Right hindlimb (tissue), 1 donor: ENCODE measurements around the gene ZBTB22.
"Not testable (repeated sequence)": the region's sequence is repeated elsewhere in the genome, so short reads cannot be mapped to it uniquely, and the experiment has no call there.

Source experiments
- DNase-seq: peaks from one replicate; pipeline ENCODE4 v3.0.0-alpha.2; 2018

The ZBTB22 gene

GRCh38 chr6:33317669-33318425 is at the start of gene ZBTB22:
ZBTB22 (minus strand) TSS chr6:33317744; CDS start chr6:33316916, 828 bp downstream.
- DNase-seq: peak; percentile 98

GRCh38 chr6:33367009-33367714 is 49.6 kb upstream of the ZBTB22 start:
- no peak for DNase-seq

GRCh38 chr6:33365206-33365971 is 47.8 kb upstream of the ZBTB22 start:
- not testable (repeated sequence) for DNase-seq

GRCh38 chr6:33364475-33365205 is 47.1 kb upstream of the ZBTB22 start:
- not testable (repeated sequence) for DNase-seq

- DNase-seq: not testable (repeated sequence)
These were observed 45.9 kb upstream of the ZBTB22 start for GRCh38 chr6:33363486-33363885.

GRCh38 chr6:33359331-33359730 is 41.8 kb upstream of the ZBTB22 start:
- no peak for DNase-seq

- not testable (repeated sequence) for DNase-seq
These were observed 39.8 kb upstream of the ZBTB22 start for GRCh38 chr6:33357160-33357871.

DNA sequence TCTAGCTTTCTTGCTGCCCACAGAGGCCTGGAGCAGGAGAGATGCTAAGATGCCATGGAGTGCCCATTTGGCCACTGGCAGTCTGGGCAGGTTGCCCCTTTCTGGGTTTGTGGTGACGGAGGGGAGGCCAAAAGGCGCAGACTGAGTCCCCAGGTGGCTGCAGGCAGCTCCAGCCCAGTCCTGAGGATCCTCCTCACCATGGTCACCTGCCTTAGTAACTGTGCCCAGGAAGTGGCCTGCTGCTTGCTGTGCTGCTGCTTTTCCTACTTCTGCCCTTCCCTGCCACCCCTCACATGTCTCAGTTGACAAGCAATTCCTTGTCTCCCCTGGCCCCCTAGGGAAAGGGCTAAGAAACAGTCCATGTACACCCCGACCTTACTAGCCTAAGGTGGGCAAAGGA is 38.8 kb upstream of the ZBTB22 start:
- DNase-seq: no peak

- not testable (repeated sequence) for DNase-seq
These were observed 38.3 kb upstream of the ZBTB22 start for GRCh38 chr6:33355860-33356259.

- no peak for DNase-seq
These were observed 30.3 kb upstream of the ZBTB22 start for GRCh38 chr6:33347816-33348215.

DNA sequence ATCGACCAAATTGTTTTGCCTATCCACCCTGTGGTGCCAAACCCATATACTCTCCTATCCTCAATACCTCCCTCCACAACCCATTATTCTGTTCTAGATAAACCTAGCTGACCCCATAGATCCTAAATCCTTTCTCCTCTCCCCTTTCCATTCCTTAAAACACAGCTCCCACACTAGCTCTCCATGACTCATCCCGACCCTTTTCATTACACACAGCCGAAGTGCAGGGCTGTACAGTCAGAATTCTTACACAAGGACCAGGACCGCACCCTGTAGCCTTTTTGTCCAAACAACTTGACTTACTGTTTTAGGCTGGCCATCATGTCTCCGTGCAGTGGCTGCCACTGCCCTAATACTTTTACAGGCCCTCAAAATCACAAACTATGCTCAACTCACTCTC is 29.4 kb upstream of the ZBTB22 start:
- DNase-seq: not testable (repeated sequence)

DNA sequence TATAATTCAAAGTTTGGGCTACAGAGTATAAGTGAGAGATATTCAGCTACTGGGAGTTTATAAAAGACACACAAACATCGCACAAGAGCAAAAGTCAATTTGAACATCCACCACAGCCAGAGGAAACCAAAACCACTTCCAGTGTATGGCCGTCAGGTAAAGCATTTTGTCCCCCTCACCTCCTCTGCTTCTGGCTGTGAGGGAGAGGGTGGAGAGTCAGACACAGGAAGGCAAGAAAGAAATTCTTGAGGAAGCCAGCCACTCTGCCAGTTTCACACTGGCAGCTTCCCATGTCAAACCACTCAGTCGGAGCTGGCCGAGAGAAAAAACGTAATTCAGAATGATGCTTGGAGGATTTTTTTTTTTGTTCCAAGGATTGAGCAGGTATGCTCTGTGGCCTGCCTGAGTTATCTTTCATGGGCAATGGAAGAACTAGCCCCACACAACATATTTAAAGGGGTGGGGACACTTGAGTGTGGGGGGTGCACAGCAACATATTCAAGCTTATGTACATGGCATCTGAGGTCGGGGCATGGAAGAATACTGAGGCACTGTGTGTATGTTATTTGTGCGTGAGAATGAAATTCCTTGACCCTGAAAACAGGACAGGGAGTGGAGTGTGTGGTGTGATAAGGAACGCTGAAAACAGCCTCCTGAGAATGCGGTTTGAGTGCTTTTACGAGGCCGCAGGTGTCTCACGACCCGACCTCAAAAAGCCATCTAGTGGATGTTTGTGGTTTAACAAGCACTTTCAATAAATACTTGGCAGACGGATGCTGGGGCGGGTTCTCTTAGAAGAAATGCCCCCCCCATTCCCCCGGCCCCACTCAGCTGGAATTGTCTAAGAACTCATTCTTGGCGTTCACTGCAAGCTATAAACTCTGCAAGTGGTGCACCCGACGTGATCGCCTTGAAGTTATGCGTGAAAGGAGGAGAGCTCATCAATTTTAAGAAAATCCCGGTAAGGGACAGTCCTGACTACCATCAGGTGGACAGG is 27.5 kb upstream of the ZBTB22 start:
- peak; percentile 78 for DNase-seq

DNA sequence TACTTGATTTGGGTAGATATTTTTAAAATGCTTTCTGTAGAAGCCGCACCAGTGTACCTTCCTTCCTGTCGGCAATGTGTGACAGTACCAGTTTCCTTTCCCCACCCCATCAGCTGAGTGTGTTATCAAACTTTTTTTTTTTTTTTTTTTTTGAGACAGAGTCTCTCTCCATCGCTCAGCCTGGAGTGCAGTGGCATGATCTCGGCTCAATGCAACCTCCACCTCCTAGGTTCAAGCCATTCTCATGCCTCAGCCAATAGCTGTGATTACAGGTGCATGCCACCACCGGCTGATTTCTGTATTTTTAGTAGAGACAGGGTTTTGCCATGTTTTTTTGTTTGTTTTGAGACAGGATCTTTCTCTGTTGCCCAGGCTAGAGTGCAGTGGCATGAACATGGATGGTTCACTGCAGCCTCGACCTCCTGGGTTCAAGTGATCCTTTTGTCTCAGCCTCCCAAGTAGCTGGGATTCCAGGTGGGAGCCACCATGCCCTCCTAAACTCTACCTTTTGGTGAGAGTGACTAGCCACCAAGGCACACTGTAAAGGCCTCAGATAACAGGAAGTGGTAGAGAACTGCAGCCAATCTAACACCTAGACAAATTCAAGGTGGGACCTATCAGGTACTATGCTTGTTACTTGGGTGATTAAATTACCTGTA is 26.5 kb upstream of the ZBTB22 start:
- DNase-seq: no peak

- not testable (repeated sequence) for DNase-seq
These were observed 26.0 kb upstream of the ZBTB22 start for GRCh38 chr6:33343606-33343952.

DNA sequence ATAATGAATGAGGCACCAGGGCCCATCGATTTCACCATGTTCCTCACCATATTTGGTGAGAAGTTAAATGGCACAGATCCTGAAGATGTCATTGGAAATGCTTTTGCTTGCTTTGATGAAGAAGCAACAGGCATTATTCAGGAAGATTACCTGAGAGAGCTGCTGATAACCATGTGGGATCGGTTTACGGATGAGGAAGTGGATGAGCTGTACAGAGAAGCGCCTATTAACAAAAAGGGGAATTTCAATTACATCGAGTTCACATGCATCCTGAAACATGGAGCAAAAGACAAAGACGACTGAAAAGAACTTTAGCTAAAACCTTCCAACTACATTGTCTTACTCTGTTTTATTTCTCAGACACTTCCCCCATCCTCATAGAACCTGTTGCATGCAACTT is 21.6 kb upstream of the ZBTB22 start:
- DNase-seq: no peak

DNA sequence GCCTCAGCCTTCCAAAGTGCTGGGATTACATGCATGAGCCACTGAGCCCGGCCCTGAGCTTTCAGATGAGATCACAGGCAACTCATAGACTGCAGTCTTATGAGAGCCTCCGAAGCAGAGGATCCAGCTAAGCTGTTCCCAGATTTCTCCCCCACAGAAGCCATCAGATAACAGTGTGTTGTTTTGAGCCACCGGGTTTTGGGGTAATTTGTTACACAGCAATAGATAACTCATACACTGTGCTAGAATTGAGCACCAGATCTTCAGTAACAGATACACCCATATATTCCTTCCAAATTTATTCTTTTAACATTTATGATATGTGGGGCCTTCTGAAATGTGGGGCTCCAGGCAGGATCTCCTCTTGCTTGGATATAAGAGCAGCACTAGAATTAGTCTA is 19.0 kb upstream of the ZBTB22 start:
- no peak for DNase-seq

GRCh38 chr6:33335916-33336315 is 18.4 kb upstream of the ZBTB22 start:
- DNase-seq: no peak

GRCh38 chr6:33333666-33334065 is 16.1 kb upstream of the ZBTB22 start:
- DNase-seq: no peak

GRCh38 chr6:33330736-33331135 is 13.2 kb upstream of the ZBTB22 start:
- DNase-seq: no peak

DNA sequence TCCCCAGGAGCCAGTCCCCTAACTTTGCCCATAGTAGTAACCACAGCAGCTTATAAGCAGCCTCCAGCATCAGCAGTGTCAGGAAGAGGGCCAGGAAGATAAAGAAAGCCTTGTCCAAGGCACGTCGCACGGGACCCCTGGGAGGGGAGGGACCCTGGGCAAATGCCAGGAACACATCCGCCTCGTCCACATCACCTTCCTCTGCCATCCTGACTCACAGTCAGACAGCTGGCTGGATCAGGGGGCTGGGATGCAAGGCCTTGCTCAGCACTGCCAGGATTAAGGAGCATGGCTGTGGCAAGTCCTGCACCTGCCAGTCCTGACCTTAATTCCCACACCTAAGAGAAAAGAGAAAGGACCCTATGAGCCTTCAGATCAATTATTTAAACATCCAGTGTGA is 11.5 kb upstream of the ZBTB22 start:
- DNase-seq: no peak
